HG03439 (cell line): ENCODE data around the gene RHPN2.

ENCODE experiments used
- ATAC-seq: cut with Tn5 transposase; IDR thresholded peaks from one replicate; pipeline ENCODE4 v1.9.1; 2021; ENCODE audit warnings: mild to moderate bottlenecking, moderate library complexity; ENCODE audit not compliant: unreplicated experiment

Gene RHPN2

DNA sequence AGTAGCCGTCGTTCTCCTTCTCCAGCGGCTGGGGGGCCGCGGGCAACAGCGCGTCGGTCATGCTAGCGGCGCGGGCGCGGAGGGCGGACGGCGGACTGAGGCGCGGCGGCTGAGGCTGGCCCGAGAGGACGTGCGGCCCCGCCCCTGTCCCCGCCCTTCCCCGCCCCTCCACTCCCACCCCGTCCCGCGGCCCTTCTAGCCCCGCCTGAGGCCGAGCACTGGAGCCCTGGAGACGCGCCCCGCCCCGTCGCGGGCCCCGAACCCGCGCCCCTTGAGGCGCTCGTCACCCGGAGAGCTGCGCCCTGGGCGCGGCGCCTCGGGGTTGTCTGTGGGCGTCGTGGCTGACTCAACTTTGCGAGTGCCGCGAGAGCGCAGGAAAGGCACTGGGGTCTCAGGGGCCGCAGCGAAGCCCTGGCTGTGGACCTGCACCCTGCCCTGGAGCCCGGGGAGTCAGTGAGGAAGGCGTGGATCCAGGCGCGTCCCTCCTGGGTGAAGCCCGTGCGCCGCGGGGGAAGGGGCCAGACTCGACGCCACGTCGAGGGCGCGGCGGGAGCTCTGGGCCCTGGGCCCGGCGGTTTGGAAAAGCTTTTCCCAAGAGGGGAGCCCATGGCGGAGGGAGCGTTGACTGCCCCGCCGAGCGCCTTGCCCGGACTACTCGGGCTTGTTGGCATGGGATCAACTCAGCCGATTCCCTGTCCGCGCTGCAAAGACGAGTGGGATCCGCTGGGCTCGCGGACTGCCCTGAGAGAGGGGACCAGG is at the start of gene RHPN2:
Gene RHPN2, minus strand, starts transcription at position 97 of the 759 bp plus-strand sequence. Its CDS starts 36 bp downstream, at position 61.
- peak; percentile 53 for ATAC-seq

DNA sequence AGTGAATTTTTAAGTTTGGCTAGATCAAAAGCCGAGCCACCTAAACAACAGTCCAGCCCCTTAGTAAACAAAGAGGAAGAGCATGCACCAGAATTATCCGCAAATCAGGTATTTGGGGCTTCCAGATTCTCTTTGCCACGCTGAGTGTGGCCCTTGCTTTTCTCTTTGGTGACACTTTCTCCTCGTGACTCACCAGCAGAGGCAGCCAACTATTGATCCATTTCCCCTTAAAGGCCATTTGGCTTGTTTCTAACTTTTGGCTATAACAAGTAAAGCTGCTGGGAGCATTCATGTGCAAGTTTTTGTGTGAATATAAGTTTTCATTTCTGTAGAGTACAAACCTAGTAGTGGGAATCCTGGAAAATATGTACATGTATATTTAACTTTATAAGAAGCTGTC is 49.6 kb upstream of the RHPN2 start:
- no peak for ATAC-seq

DNA sequence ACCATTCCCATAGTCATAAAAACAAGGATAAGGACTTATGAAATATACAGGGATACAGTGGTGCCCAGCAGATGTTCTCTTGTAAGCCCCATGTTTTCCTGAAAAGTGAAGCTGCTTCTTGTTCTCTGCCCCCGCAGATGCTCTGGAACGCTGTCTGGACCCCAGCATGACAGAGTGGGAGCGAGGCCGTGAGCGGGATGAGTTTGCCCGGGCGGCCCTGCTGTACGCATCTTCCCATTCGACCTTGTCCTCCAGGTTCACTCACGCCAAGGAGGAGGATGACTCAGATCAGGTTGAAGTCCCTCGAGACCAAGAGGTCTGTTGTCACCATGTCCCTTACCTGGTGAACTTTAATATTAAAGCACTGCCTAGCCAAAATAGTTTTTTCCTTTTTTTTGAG is 46.9 kb upstream of the RHPN2 start:
- no peak for ATAC-seq

DNA sequence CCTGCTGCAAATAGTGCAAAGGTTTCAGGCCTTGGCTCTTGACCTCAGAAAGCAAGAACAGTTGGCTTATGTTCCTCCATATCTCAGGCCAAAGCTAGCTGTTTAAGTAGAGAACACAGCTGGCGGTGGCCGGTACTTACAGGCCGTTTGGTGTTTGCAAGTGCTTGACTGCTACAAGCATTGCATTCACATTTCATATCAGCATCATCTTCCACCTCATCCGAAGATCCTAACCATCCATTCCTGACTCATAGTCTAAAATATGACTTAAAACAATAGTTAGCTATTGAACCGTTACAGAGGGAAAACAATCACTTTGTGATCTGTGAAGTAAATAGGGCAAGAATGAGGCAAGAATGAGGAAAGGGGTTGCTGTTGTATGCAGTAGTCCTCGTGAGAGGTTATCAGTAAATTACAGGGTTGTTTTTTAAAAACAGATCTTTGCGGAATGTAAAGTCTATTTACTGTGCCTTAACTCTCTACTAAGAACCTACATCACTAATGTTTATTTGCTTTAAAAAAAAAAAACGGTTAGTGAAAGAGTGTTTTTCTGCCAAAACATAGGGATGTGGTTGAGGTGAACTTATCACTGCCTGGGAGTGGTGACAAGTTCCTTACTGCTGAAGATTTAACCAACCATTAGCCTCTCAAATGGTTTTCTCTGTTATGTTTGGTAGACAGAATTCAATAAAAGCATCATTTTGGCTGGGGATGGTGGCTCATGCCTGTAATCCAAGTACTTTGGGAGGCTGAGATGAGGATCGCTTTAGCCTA is 45.6 kb upstream of the RHPN2 start:
- no peak for ATAC-seq

DNA sequence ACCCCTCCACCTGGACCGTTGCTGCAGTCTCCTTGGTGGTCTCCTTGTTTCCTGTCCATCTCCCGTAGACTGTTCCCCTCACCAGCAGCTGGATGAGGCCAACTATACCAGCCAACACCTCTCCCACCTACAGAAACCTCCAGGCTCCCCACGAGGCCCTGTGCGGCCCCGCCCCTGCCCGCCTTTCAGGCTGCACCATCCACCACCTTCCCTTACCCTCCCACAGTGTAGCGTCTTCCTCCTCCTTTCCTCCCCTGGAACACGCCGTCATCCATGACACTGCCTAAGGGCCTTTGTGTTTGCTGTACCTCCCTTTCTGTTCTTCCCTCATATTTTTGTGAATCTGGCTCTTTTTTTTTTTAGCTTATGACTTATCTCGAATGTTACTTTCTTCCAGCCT is 43.5 kb upstream of the RHPN2 start:
- ATAC-seq: no peak

DNA sequence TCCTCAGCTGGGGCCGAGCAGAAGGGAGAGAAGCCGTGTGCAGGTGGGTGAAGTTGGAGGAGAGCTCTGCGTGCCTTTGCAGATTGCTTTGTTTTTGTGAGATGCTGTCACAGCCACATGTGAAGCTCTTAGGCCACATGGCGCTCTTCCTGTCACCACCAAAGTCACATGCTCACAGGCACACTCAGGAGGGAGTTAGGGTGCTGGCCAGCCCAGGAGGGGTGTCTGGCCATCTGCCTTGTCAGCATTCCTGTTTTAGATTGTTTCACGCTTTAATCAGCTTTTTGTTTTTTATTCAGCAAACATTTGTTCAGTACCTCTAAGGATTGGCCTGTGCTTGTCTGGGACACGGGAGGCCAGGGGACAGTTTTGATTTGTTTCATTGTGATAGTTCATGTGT is 38.2 kb upstream of the RHPN2 start:
- ATAC-seq: no peak

DNA sequence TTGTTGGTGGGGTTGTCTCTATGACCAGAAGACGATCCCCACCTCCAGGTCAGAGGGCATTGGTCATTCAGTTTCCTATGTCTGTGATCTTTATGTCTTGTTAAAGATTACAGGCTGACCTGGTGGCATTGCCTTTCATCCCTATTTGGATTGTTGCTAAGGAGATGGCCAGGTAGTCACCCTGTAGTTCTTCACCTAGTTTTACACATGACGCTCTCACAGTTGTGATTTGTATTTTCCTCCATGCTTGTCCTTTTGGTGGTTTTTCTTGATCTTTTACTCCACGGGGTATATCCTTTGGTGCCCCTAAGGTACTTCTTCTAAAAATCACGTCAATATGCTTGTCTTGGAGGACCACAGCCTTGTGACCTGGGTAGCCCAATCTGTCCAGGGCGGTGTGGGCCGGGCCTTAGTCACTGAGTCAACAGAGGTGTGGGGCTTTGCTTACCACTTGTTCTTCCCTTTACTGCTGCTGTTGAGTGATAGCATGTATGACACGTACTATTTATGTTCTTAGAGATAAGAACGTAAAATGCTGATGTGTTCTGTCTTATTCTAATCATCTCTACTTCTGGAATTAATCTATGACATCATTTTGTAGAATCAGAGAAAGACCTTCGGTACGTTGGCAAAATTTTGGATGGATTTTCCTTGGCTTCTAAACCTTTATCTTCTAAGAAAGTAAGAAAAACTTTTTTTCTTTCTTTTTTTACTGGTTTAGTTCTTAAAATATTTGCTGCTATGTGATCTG is 36.4 kb upstream of the RHPN2 start:
- ATAC-seq: no peak

DNA sequence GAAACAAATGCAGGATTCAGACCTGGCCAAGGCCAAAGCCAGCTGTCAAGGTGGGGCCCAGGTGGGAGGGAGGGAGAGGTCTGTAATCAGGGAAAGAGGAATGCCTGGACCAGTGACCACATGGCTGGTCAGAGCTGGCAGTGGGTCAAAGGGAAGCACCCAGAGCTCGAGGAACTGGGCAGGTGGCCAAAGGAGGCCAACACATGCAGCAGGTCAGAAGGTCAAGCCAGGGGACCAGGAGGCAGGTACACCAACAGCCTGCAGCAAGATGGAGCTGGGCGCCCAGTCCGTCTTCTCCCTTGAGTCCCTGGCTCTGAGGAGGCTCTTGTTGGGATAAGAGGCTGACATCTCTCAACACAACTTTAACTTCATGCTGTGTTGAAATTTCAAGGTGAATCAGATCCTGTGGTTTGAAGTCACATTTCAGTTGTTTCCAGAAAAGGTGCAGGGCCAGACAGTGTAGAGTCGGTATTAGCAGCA is 33.4 kb upstream of the RHPN2 start:
- no peak for ATAC-seq

DNA sequence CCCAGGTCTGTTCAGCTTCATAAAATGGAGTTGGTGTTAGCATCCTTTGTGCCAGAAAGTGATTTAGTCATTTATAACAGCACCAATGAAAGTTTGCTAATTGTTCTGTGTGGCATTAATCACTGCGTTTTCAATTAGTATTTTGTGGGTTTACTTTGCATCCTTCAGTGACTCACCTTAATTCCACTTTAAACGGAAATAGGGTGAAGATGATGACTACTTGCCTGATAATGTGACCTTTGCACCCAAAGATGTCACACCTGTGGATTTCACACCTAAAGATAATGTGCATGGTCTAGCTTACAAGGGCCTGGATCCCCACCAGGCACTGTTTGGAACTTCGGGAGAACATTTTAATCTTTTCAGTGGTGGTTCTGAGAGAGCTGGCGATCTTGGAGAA is 31.3 kb upstream of the RHPN2 start:
- ATAC-seq: no peak

DNA sequence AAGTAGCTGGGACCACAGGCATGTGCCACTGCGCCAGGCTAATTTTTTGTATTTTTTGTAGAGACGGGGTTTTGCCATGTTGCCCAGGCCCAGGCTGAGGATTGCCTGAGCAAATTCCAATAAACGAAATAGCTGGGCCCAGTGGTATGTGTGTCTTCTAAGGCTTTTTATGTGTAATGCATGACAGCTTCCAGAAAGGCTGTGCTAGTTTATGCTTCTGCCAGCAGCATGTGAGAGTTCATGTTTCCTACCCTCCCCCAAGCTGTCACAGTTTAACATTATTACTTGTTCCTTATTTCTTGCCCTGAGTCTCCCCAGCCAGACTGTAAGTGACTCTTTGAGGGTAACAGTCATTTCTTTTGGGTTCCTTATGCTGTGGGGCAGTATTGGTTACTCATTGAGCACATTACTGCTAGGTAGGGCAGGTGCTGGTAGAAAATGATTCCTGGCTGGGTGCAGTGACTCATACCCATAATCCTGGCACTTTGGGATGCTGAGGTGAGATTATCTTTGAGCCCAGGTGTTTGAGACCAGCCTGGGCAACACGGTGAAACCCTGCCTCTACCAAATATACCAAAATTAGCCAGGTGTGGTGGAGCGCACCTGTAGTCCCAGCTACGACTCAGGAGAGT is 29.9 kb upstream of the RHPN2 start:
- ATAC-seq: no peak

DNA sequence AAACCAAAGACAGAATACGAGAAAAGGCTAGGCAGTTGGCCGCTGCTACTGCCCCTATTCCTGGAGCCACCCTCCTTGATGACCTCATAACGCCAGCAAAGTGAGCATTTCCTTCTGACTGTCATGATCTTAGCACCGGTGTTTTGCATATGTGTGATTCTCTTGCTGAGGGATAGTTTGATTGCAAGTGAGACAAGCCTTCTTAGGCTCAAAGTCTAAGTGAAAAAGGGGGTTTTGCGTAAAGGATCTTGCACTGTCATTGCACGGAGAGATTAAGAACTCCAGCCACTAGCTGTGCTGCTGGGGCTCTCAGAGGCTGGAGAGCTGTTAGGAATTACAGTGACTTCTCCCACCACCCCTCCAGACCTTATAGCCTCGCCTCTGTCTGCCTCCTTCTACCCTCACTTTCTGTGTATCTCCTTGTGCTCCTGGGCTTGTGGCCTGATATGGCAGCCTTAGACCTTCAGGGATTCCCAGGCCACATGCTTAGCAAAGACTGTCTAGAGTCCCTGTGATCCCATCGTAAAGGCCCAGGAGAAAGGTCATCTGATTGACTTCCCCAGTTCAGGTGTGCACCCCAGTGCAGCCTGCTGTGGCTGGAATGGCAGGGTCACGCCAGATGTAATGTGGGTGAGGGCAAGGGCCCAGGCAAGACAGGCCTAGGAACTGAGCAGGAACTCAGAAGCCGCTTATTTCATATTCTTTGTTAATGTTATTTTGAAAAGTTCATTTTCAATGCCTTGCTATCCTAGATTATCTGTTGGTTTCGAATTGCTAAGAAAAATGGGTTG is 28.9 kb upstream of the RHPN2 start:
- ATAC-seq: no peak

DNA sequence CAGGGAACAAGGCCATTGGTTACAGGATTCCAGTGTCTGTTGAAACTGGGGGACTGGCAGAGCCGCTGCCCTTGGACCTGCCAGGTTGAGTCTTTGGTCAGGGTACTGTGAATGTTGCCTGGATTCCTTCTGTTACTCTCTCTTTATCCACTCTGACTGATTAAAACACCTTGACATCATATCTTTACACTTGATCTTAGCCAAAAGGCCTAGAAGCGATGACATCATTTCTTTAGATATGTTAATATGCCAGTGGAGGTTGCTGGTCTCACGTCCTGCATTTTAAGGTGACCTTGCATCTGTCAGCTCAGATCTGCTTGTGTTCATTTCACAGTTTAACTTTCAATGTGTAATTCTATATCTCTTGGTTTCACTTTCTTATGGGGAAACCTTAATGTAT is 25.5 kb upstream of the RHPN2 start:
- no peak for ATAC-seq

DNA sequence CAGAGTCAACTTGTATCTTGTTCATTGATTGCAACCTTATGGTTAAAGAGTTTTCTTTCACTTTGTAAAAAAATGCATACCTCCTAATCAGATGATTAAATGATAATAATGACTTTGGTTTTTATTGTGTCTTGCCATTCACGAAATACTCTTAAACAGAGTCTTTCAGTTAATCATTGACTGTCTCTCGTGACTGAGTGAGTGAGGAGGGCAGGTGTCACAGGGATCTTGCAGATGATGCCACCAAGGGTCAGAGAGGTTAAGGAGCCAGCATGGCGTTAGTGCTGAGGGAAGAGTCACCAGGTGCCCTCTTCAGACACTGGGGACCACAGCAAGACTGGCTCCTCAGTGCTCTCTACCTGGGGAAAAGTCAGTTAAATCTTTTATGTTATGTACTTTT is 24.3 kb upstream of the RHPN2 start:
- no peak for ATAC-seq

DNA sequence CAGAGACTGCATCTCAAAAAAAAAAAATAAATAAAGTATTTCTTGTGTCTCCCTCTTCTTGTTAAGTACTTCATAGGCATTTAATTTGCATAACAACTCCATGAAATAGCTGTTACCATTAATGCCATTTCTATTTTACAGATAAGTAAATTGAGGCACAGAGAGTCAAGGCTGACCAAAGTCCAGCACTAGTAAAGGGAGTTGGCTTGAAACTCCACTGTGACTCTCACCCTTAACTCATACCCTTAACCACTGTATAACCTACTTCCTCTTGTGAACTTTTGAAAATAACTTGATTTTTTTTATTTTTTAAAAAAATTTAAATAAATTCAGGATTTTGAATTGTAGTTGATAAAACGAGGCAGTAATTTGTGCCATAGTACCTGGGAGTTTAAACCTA is 22.3 kb upstream of the RHPN2 start:
- no peak for ATAC-seq

DNA sequence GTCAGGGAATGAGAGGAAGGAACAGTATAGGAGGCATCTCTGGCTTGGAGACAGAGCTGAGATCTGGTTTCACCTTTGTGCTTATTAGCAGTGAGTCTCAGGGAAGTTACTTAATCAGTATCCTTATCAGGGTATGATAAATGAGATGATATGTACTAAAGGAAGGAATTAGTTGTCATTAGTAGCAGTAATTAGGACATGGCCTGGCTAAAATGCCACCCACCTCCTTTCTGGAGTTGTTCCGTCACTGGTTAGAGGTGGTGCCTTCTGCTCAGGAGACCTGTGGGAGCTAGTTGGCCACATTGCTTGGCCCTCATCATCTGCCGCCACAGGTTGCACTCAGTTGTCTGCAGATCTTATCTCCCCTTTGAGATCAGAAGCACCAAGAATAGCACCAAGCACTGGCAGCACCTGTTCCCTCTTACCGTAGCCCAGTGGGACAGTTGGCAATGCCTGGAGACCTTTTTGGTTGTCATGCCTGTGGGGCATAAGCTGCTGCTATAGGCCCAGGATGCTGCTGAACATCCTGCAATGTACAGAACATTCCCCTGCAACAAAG is 21.0 kb upstream of the RHPN2 start:
- no peak for ATAC-seq

DNA sequence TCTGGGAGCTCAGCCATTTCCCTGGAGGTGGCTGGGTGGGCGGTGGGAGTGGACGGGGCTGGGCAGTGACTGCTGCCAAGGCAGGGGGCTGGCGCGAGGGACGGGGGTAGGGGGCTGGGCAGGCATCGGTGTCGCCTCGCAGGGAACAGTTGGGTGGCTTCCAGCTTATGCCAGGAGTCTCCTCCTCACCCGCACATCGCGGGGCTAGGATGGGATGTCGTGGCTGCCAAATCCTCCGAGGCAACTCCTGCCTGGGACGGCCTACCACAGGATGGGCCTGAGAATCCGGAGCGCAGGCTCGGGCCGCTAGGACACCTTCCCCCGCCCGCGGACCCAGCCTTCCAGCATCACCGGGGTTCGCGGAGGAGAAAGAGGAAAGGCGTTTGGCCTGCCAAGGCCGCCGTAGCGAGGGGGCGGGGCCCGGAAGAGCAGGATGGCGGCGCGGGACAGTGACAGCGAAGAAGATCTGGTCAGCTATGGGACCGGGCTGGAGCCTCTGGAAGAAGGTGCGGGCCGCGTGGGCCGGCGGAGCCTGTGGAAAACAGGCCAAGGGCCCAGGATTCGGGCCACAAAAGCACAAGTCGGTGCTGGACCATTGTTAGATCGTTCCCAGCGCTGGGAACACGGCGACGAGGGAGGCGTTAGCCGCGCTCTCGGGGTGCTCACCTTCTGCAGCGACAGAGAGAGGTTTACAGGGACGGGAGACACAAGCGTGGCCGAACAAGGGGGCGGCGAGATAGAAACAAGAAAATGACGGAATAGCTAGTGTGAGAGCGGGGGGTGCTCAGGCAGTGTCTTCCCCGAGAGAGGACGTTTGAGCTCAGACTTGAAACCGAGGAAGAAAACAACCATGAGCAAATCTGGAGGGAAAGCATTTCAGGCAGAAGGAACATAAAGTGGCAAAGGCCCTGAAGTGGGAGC is 16.3 kb upstream of the RHPN2 start, which contains the start of gene GPATCH1:
Gene GPATCH1, plus strand, starts transcription at position 421 of the 921 bp plus-strand sequence. Its CDS starts 13 bp downstream, at position 434.
- ATAC-seq: peak; percentile 90

DNA sequence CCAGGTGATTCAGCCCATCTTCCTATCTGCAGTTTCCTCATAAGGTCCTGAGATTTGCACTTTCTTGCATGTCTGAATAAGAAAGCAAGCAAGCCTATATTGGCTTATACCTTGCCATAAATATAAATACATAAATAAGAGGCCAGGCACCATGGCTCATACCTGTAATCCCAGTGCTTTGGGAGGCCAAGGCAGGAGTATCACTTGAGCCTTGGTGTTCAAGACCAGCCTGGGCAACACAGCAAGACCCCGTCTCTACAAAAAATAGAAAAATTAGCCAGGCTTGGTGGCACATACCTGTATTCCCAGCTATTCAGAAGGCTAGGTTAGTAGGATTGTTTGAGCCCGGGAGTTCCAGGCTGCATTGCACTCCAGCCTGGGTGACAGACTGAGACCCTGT is 10.8 kb upstream of the RHPN2 start:
- ATAC-seq: no peak

DNA sequence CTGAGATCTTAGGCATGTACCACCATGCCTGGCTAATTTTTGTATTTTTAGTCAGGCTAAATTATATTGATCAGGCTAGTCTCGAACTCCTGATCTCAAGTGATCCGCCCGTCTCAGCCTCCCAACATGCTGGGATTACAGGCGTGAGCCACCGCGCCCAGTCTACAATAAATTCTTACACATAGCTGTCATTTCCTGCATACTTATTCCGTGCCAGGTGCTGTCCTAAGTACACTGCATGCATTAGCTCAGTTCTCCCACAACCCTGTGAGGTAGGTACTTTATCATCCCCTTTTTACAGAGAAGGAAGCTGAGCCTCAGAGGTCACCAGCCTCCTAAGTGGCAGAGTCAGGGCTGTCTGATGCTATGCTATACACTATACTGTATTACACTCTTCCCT is 7.2 kb upstream of the RHPN2 start:
- ATAC-seq: no peak

DNA sequence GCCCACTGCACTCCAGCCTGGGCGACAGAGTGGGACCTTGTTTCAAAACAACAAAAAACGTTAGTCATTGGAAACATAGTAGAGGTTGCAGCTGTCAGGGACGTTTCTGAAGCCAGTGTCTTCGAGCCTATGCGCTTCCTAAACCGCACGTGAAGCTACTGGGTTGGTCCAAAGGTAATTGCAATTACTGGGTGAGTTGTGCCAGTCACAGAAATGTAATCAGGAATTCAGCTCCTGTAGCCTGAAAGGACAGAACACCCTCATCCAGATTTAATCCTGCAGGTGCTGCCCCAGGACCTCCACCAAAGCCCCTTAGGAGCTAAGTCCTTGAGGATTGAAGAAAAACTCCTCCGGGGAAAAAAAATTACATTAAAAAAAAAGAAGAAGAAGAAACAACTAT is 2.4 kb upstream of the RHPN2 start:
- ATAC-seq: no peak
